Muscle of leg (tissue), 11 donors: ENCODE results near the gene PTP4A2. TPM values are rescaled to one million over a fixed set of nuclear protein-coding genes. Genes with fewer than 3 reads are reported as not detected.
"Not testable (repeated sequence)": the region's sequence is repeated elsewhere in the genome, so short reads cannot be mapped to it uniquely, and the experiment has no call there.

Source experiments
- DNase-seq: peaks from one replicate; pipeline ENCODE4 v3.0.0; 2013
- H3K27ac ChIP-seq: one replicate; pipeline ENCODE4 v1.5.1; 2013; ENCODE audit warnings: mild to moderate bottlenecking, low read length, control low read depth
- H3K27me3 ChIP-seq: one replicate; pipeline ENCODE4 v1.6.1; 2013; ENCODE audit warnings: low read length; ENCODE audit not compliant: control insufficient read depth, insufficient read depth
- H3K36me3 ChIP-seq: one replicate; pipeline ENCODE4 v1.6.1; 2013; ENCODE audit warnings: low read length; ENCODE audit not compliant: control insufficient read depth, insufficient read depth
- H3K4me1 ChIP-seq: one replicate; pipeline ENCODE4 v1.6.1; 2013; ENCODE audit warnings: low read length; ENCODE audit not compliant: control insufficient read depth, insufficient read depth
- H3K4me3 ChIP-seq: one replicate; pipeline ENCODE4 v1.5.1; 2013; ENCODE audit warnings: low read length, control low read depth
- H3K9me3 ChIP-seq: replicated peaks from 2 replicates; pipeline ENCODE4 v1.6.1; 2013; ENCODE audit warnings: low read depth, low read length; ENCODE audit not compliant: control insufficient read depth
- WGBS: methylation state at CpG from one replicate; pipeline ENCODE4 v1.1.5; 2013; ENCODE audit warnings: missing lambda C conversion rate; ENCODE audit not compliant: insufficient coverage; 5-methylcytosine and 5-hydroxymethylcytosine counted together
- polyA plus RNA-seq, 8 donors: library from polyadenylated mRNA; unstranded; fragments of 120-200 nt; gene quantifications; one replicate each; pipeline versions ENCODE4 v1.2.1 to v1.2.3, GENCODE V29; 2013; ENCODE audit warnings: inconsistent platforms in 1 of 8, low replicate concordance in 1 of 8; ENCODE audit not compliant: insufficient read length in 8 of 8, insufficient read depth in 1 of 8
- total RNA-seq: library from RNA; stranded (reverse); fragments of 120-200 nt; gene quantifications from one replicate; pipeline ENCODE4 v1.2.4, GENCODE V29; 2013

PTP4A2 gene
- total and polyA plus RNA-seq, 9 donors: 147 to 260 (median 203) TPM

- no peaks in the 10 kb centered on the region for H3K9me3 ChIP-seq
- peaks cover 52% of the 10 kb centered on the region for H3K36me3 ChIP-seq
- no peaks in the 10 kb centered on the region for H3K4me1 ChIP-seq
- no peak overlapping the region for H3K27ac ChIP-seq
- no CpG with 5 or more reads among the region's 1 CpG for WGBS
- no peak for DNase-seq
- no peaks in the 10 kb centered on the region for H3K27me3 ChIP-seq
- H3K4me3 ChIP-seq: no peak overlapping the region
Measured at GRCh38 chr1:31909691-31910090, 28.5 kb downstream of the PTP4A2 start.

GRCh38 chr1:31906557-31906956 is 31.6 kb downstream of the PTP4A2 start:
- no peak overlapping the region for H3K27ac ChIP-seq
- no peak overlapping the region for H3K4me3 ChIP-seq
- H3K9me3 ChIP-seq: peaks cover 3% of the 10 kb centered on the region
- WGBS: no CpG with 5 or more reads among the region's 2 CpGs
- H3K36me3 ChIP-seq: peaks cover 36% of the 10 kb centered on the region
- no peaks in the 10 kb centered on the region for H3K4me1 ChIP-seq
- no peaks in the 10 kb centered on the region for H3K27me3 ChIP-seq
- DNase-seq: no peak

DNA sequence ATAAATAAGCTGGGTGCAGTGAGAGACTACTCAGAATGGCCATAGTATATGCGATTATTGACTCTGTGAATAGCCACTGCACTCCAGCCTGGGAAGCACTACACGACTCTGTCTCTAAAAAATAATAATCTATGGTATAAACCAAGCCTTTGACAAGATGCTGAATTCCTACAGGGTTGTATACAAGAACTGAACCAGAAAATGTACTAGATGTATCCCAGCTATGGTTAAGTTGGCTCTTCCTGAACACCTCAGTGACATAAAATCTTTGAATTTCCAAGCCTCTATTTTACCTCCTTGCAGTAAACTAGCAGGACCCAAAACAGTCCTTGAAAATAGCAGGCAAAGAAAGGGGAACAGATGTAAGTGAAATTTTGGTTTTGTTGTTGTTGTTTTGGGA is 32.5 kb downstream of the PTP4A2 start:
- no peak for DNase-seq
- Histone ChIP-seq H3K27me3 (no peaks in the 10 kb centered on the region), H3K4me3 (no peak overlapping the region), H3K4me1 (no peaks in the 10 kb centered on the region), H3K36me3 (peaks cover 31% of the 10 kb centered on the region), H3K27ac (no peak overlapping the region), H3K9me3 (peaks cover 3% of the 10 kb centered on the region)
- WGBS: no CpG with 5 or more reads among the region's 2 CpGs

DNA sequence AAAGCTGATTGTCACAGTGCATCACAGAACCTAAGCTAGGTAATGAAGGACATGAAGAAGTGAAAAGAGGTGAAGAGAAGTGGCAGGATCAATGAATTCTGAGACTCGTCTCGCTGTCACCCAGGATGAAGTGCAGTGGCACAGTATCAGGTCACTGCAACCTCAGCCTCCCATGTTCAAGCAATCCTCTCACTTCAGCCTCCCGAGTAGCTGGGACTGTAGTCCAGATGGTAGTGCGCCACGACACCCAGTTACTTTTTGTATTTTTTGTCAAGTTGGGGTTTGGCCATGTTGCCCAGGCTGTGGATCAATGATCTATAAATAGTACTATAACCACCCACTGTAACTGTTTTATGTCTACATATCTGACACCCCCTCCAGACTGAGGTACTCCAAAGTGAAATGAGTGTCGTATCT is 33.1 kb downstream of the PTP4A2 start:
- Histone ChIP-seq H3K27me3 (no peaks in the 10 kb centered on the region), H3K4me1 (no peaks in the 10 kb centered on the region), H3K27ac (no peak overlapping the region), H3K36me3 (peaks cover 28% of the 10 kb centered on the region), H3K4me3 (no peak overlapping the region), H3K9me3 (peaks cover 3% of the 10 kb centered on the region)
- DNase-seq: no peak
- no CpG with 5 or more reads among the region's 6 CpGs for WGBS

DNA sequence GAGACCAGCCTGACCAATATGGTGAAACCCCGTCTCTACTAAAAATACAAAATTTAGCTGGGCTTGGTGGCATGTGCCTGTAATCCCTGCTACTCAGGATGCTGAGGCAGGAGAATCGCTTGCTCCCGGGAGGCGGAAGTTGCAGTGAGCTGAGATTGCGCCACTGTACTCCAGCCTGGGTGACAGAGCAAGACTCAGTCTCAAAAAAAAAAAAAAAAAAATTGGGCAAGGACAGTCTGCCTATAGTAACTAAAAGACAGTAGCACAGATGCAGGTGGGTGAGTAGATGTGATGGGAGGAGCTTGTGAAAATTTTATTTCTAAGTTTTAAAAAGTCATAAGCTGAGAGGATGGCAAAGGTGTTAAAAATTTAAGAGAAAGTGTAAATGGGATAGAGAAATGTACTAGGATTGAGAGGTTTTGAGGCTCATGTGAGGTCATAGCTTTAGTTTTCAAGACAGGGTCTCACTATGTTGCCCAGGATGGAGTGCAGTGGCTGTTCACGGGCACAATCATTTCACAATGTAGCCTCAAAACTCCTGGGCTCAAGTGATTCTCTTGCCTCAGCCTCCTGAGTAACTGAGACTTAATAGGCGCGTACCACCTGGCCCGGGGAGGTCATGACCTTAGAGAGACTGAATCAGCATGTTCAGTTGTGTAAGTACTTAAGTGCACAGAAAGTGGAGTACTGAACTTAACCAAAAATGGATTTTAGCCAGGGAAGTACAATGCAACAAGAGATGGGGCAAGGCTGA is 33.7 kb downstream of the PTP4A2 start:
- H3K4me1 ChIP-seq: no peaks in the 10 kb centered on the region
- no peak overlapping the region for H3K27ac ChIP-seq
- no peaks in the 10 kb centered on the region for H3K27me3 ChIP-seq
- H3K36me3 ChIP-seq: peaks cover 28% of the 10 kb centered on the region
- H3K9me3 ChIP-seq: peaks cover 3% of the 10 kb centered on the region
- WGBS: 71% methylated on average over 8 of the region's 9 CpGs
- no peak overlapping the region for H3K4me3 ChIP-seq
- DNase-seq: no peak

DNA sequence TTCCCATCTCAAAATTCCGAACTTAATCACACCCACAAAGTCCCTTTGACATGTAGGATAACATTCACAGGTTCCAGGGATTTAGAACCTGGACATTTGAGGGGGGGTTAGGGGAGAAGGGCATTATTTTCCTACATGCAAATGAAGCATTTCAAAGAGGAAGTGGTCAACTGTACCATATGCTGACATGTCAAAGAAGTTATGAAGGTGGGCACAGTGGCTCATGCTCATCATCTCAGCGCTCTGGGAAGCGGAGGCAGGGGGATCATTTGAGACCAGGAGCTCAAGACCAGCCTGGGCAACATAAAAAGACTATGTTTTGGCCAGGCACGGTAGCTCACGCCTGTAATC is 35.7 kb downstream of the PTP4A2 start:
- H3K4me3 ChIP-seq: no peak overlapping the region
- H3K36me3 ChIP-seq: peaks cover 18% of the 10 kb centered on the region
- WGBS: 87% methylated on average over 2 of the region's 5 CpGs

DNA sequence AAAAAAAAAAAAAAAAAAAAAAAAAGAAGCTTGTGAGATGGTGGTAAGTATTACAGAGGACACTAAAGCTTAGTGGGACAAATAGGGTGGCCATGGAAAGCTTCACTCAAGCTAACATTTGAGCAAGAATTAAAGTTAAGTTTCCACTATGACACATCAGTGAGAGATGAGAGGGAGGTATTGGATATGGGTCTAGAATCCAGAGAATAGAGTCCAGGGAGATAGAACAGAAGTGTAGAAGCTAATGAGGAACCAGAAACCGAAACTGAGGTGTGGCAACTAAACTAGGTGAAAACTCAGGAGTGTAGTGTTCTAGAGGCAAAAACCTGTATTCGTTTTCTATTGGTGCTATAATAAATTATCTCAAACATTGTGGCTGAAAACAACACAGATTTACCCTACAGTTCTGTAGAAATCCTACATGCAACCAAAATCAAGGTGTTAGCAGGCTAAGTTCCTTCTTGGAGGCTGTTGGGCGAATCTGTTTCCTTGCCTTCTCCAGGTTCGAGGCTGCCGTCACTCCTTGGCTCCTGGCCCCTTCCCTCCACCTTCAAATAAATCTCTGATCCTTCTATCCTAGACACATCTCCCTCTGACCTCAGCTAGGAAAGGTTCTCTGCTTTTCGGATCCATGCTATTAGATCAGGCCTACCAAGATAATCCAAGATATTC is 36.2 kb downstream of the PTP4A2 start:
- H3K4me1 ChIP-seq: no peaks in the 10 kb centered on the region
- peaks cover 3% of the 10 kb centered on the region for H3K9me3 ChIP-seq
- no peak overlapping the region for H3K4me3 ChIP-seq
- H3K27me3 ChIP-seq: no peaks in the 10 kb centered on the region
- DNase-seq: no peak
- 97% methylated on average over 4 of the region's 6 CpGs for whole genome bisulfite sequencing
- no peak overlapping the region for H3K27ac ChIP-seq
- peaks cover 13% of the 10 kb centered on the region for H3K36me3 ChIP-seq

More for the DNA sequence above, 35.7 kb downstream of the PTP4A2 start:
- no peak for DNase-seq
- Histone ChIP-seq H3K27me3 (no peaks in the 10 kb centered on the region), H3K27ac (no peak overlapping the region), H3K4me1 (no peaks in the 10 kb centered on the region), H3K9me3 (peaks cover 3% of the 10 kb centered on the region)

- peaks cover 3% of the 10 kb centered on the region for H3K9me3 ChIP-seq
- H3K27ac ChIP-seq: no peak overlapping the region
- no peaks in the 10 kb centered on the region for H3K4me1 ChIP-seq
- no peak for DNase-seq
- H3K36me3 ChIP-seq: peaks cover 6% of the 10 kb centered on the region
- H3K4me3 ChIP-seq: no peak overlapping the region
- 83% methylated on average over 1 of the region's 3 CpGs for WGBS
- H3K27me3 ChIP-seq: no peaks in the 10 kb centered on the region
Measured at GRCh38 chr1:31900790-31901189, 37.4 kb downstream of the PTP4A2 start.

- 68% methylated on average over 5 of the region's 6 CpGs for WGBS
- Histone ChIP-seq H3K36me3 (no peaks in the 10 kb centered on the region), H3K9me3 (peaks cover 5% of the 10 kb centered on the region), H3K27ac (no peak overlapping the region), H3K27me3 (no peaks in the 10 kb centered on the region), H3K4me1 (no peaks in the 10 kb centered on the region), H3K4me3 (no peak overlapping the region)
- DNase-seq: no peak
Measured at GRCh38 chr1:31897526-31898100, 40.6 kb downstream of the PTP4A2 start.

GRCh38 chr1:31895474-31896198 is 42.5 kb downstream of the PTP4A2 start:
- not testable (repeated sequence) for H3K36me3 ChIP-seq, H3K27me3 ChIP-seq, H3K4me3 ChIP-seq, H3K27ac ChIP-seq, H3K9me3 ChIP-seq, DNase-seq, H3K4me1 ChIP-seq
- no CpG with 5 or more reads among the region's 2 CpGs for WGBS
